Endothelial cell (in vitro differentiated cells): ENCODE data around the gene KCNMA1. TPM values are rescaled to one million over a fixed set of nuclear protein-coding genes. Genes with fewer than 3 reads are reported as not detected.

Experiments
- DNase-seq: peaks from one replicate; pipeline ENCODE4 v3.0.0; 2021; ENCODE audit warnings: low spot score
- H3K27ac Mint-ChIP-seq: one replicate; pipeline ENCODE4 v1.8.0; 2021; ENCODE audit warnings: mixed read lengths, inconsistent platforms; ENCODE audit not compliant: unreplicated experiment
- H3K27me3 Mint-ChIP-seq: one replicate; pipeline ENCODE4 v1.8.0; 2021; ENCODE audit warnings: mild to moderate bottlenecking, moderate library complexity, mixed read lengths, inconsistent platforms; ENCODE audit not compliant: unreplicated experiment
- H3K36me3 Mint-ChIP-seq: one replicate; pipeline ENCODE4 v1.8.0; 2021; ENCODE audit warnings: mild to moderate bottlenecking, low read depth, mixed read lengths, inconsistent platforms; ENCODE audit not compliant: unreplicated experiment
- H3K4me1 Mint-ChIP-seq: one replicate; pipeline ENCODE4 v1.8.0; 2021; ENCODE audit warnings: mild to moderate bottlenecking, mixed read lengths, inconsistent platforms; ENCODE audit not compliant: unreplicated experiment
- H3K4me3 Mint-ChIP-seq: one replicate; pipeline ENCODE4 v1.8.0; 2021; ENCODE audit warnings: mild to moderate bottlenecking, mixed read lengths, inconsistent platforms; ENCODE audit not compliant: unreplicated experiment
- H3K9me3 Mint-ChIP-seq: one replicate; pipeline ENCODE4 v1.8.0; 2021; ENCODE audit warnings: mixed read lengths, inconsistent platforms; ENCODE audit not compliant: unreplicated experiment
- CTCF ChIP-seq: fragments of 200-600 bp; sonication (generic); IDR thresholded peaks from one replicate; pipeline ENCODE4 v1.5.0; 2021; ENCODE audit warnings: antibody characterized with exemption; ENCODE audit not compliant: unreplicated experiment
- total RNA-seq: library from RNA; stranded (reverse); fragmentation: NEBNext Ultra II Directional; extraction: Animal tissue kit (Norgen Biotek cat#: 25700); gene quantifications from one replicate; pipeline ENCODE4 v1.2.1, GENCODE V29; 2021; ENCODE audit not compliant: unreplicated experiment

The KCNMA1 gene
- total RNA-seq, 1 donor from 2014 or later = 5.1 TPM

GRCh38 chr10:77123330-77123729 lies 514.3 kb downstream of the KCNMA1 start:
- no peak overlapping the region for H3K27ac Mint-ChIP-seq
- H3K27me3 Mint-ChIP-seq = no peaks in the 10 kb centered on the region
- H3K4me1 Mint-ChIP-seq = peaks cover 2% of the 10 kb centered on the region
- H3K4me3 Mint-ChIP-seq = no peak overlapping the region
- H3K36me3 Mint-ChIP-seq = no peaks in the 10 kb centered on the region
- DNase-seq = no peak
- H3K9me3 Mint-ChIP-seq = no peaks in the 10 kb centered on the region
- TF ChIP-seq CTCF = no peak

GRCh38 chr10:77121829-77122228 lies 515.8 kb downstream of the KCNMA1 start:
- Mint-ChIP-seq H3K4me3 (no peak overlapping the region), H3K36me3 (no peaks in the 10 kb centered on the region), H3K9me3 (no peaks in the 10 kb centered on the region), H3K4me1 (no peaks in the 10 kb centered on the region), H3K27ac (no peak overlapping the region), H3K27me3 (no peaks in the 10 kb centered on the region)
- no peak for DNase-seq
- TF ChIP-seq CTCF = no peak

- TF ChIP-seq CTCF = no peak
- Mint-ChIP-seq H3K4me1 (no peaks in the 10 kb centered on the region), H3K36me3 (no peaks in the 10 kb centered on the region), H3K27me3 (no peaks in the 10 kb centered on the region), H3K9me3 (no peaks in the 10 kb centered on the region), H3K27ac (no peak overlapping the region), H3K4me3 (no peak overlapping the region)
- no peak for DNase-seq
Measured at GRCh38 chr10:77120666-77121376, 516.8 kb downstream of the KCNMA1 start.

- H3K9me3 Mint-ChIP-seq = no peaks in the 10 kb centered on the region
- no peak for DNase-seq
- no peaks in the 10 kb centered on the region for H3K27me3 Mint-ChIP-seq
- no peak for TF ChIP-seq CTCF
- no peak overlapping the region for H3K27ac Mint-ChIP-seq
- no peaks in the 10 kb centered on the region for H3K36me3 Mint-ChIP-seq
- no peak overlapping the region for H3K4me3 Mint-ChIP-seq
- no peaks in the 10 kb centered on the region for H3K4me1 Mint-ChIP-seq
Measured at GRCh38 chr10:77120012-77120411, 517.6 kb downstream of the KCNMA1 start.

- Mint-ChIP-seq H3K36me3 (no peaks in the 10 kb centered on the region), H3K9me3 (no peaks in the 10 kb centered on the region), H3K27me3 (peaks cover 2% of the 10 kb centered on the region), H3K4me3 (no peak overlapping the region), H3K4me1 (peaks cover 4% of the 10 kb centered on the region), H3K27ac (no peak overlapping the region)
- no peak for DNase-seq
- TF ChIP-seq CTCF = no peak
Measured at GRCh38 chr10:77118603-77119282, 518.9 kb downstream of the KCNMA1 start.
